IPS DF 4.7 (cell line): Measurements from ENCODE around the gene KANK2.
"Not testable (repeated sequence)": the region's sequence is repeated elsewhere in the genome, so short reads cannot be mapped to it uniquely, and the experiment has no call there.

Source experiments
- DNase-seq: peaks from one replicate; pipeline ENCODE4 v3.0.0-alpha.2; 2013; ENCODE audit warnings: low spot score; ENCODE audit errors: extremely low read depth

KANK2 gene

DNA sequence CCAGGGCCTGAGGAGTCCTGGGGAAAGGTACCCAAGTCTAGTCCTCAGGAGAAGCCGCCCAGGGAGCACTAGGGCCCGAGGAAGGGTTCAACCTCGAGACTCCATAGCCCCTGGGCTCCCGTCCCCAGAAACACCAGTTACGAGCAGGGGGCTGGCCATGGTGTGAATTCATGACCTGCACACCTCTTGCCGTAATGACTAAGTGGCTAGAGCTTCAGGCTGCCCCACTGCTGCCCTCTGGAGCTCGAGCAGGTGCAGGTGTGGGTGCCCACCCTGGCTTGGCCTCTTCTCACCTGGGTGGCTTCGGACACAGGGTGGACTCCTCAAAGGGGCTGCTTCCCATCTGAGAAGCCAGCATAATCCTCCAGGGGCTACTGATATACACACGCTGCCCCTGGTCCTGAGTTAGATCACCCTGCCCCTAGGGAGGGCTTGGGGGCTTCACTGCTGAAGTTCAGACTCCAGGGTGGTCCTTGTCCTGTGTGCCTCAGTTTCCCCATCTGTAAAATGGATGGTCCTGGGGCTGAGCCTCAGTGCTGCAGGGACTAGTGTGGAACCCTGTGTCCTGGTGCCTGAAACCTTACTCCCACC is 55.3 kb downstream of the KANK2 start:
- no peak for DNase-seq

DNA sequence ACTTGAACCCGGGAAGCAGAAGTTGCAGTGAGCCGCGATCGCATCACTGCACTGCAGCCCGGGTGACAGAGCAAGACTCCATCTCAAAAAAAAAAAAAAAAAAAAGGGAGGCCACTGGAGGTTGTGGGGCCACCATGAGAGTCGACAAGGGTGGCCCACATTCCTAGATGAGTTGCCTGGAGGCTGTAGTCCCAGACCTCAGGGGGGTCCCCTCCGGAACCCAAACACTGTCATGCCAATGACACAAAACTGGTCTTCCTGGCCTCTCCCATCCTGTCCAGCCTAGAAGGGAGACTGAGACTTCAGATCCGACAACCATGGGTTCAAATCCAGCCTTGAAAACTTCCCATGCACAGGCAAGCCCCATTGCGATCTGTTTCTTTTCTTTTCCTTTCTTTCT is 56.4 kb downstream of the KANK2 start:
- no peak for DNase-seq

- not testable (repeated sequence) for DNase-seq
Observed at GRCh38 chr19:11140023-11140538, 57.3 kb downstream of the KANK2 start.

DNA sequence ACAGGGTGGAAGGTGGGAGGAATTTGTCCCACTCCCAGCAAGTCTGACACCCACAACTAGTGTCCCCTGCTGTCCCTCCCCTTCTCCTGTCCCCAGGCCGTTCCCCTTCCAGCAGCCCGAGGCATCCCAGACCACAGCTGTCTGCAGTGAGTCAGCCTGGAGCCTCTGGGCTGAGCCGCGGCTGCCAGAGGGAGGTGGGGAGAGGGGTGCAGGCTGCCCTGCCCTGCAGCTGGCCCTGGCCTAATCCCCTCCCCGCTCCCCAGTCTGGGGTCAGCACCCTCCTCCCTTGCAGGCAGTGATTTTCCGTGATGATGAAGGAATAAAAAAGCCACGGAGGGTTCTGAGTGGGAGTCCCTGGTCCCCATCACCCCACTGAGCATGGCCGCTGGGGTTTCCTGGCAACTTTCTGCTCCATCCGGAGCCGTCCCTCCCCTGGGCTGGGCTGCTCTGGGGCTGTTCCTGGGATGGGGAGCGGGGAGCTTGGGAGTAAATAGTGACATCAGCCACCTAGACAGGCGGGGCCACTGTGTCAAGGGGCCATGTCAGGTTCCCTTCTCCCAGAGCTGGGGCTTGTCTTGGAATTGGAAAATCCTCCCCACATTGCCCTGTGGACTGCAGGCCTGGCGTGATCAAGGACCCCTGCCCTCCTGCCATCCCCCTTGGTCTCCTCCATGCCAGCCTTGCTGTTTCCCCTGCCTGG is 58.6 kb downstream of the KANK2 start:
- DNase-seq, result no peak

DNA sequence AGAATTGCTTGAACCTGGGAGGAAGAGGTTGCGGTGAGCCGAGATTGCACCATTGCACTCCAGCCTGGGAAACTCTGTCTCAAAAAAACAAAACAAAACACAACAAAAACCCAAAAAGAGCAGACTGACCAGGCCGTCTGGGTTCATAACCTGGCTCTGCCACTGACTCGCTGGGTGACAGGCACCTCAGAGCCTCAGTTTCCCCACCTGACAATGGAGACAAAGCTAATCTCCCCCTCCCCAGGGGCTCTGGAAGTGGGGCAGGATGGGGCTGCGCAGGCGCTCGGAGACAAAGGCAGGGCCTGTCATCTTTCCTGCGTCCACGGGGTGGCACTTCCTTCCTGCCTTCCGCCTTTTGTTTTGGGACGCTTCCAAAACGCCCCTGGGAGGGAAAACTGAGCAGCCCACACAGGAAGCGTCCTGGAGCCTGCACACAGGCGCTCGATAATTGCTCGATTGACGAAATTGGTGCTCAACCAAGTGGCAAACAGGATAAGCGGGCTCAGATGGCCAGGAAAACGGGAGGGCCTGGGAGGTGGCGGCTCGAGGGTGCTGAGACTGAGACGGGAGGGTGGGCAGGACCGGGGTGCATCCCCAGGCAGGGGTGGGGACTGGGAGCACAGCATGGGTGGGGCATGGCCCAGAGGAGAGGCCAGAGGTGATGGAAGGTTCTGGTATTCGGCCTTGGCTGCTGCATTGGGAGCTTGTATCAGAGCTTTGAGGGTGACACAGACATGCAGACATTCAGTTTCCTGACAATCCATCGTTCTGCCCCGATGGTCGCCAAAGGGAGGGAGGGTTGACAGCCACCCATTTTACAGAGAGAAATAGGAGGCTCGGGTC is 59.6 kb downstream of the KANK2 start:
- no peak for DNase-seq

DNA sequence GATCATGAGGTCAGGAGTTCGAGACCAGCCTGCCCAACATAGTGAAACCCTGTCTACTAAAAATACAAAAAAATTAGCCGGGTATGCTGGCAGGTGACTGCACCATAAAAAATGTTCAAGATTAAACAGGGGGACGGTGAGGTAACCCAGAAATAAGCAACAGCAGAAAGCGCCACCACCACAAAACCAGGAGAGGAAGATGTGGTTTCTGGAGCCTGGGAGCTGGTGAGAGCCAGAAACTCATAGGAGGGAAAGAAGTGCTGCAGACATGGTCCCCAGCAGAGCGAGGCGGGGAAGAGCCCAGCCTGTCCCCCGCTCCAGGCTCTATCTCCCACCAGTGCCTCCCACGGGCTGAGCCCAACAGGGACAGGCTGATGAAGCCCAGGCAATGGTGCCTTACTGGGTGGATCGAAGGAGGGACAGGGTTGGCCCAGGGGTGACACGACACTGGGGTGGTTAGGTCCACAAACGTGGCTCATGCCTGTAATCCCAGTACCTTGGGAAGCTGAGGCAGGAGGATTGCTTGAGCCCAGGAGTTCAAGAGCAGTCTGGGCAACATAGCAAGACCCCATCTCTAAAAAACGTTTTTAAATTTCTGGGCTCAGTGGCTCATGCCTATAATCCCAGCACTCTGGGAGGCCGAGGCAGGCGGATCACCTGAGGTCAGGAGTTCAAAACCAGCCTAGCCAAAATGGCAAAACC is 60.8 kb downstream of the KANK2 start:
- DNase-seq, result no peak

DNA sequence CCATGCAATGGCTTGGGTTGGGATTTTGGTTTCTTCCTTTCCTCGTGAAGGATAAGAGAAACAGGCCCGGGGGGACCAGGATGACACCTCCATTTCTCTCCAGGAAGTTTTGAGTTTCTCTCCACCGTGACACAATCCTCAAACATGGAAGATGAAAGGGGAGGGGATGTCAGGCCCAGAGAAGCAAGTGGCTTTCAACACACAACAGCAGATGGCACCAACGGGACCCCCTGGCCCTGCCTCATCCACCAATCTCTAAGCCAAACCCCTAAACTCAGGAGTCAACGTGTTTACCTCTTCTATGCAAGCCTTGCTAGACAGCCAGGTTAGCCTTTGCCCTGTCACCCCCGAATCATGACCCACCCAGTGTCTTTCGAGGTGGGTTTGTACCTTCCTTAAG is 65.9 kb downstream of the KANK2 start:
- DNase-seq, result no peak

GRCh38 chr19:11130824-11131455 is 66.4 kb downstream of the KANK2 start:
- DNase-seq, result no peak

- no peak for DNase-seq
Observed at GRCh38 chr19:11127905-11128304, 69.4 kb downstream of the KANK2 start.

DNA sequence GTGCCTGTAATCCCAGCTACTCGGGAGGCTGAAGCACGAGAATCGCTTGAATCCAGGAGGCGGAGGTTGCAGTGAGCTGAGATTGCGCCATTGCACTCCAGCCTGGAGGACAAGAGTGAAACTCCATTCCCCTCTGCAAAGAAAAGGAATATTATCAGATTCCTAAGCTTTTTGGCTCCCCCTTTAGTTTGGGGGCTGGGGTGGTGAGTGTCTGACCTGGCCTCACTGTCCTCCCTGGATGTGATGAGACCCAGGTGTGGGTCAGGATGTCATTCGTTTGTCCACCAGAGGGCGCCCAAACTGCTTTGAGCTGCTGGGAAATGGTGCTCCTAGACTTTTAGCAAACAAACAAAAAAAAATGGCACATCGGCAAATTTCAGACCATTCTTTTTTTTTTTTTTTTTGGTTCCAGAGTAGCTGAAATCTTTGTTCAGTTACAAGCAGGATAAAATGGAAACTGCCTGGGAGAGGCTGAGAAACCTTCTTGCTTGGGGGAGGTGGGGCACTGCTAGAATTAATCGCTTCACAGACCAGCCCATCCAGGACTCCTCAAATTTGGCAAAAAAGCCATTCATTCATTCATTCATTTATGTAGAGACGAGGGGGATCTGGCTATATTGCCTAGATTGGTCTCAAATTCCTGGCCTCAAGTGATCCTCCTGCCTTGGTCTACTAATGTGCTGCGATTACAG is 71.2 kb downstream of the KANK2 start:
- no peak for DNase-seq

GRCh38 chr19:11124157-11124556 is 73.2 kb downstream of the KANK2 start:
- not testable (repeated sequence) for DNase-seq

GRCh38 chr19:11123114-11123513 is 74.2 kb downstream of the KANK2 start:
- DNase-seq, result no peak

GRCh38 chr19:11121963-11122362 is 75.4 kb downstream of the KANK2 start:
- DNase-seq, result not testable (repeated sequence)

- DNase-seq, result no peak
Observed at GRCh38 chr19:11116507-11116906, 80.8 kb downstream of the KANK2 start.

DNA sequence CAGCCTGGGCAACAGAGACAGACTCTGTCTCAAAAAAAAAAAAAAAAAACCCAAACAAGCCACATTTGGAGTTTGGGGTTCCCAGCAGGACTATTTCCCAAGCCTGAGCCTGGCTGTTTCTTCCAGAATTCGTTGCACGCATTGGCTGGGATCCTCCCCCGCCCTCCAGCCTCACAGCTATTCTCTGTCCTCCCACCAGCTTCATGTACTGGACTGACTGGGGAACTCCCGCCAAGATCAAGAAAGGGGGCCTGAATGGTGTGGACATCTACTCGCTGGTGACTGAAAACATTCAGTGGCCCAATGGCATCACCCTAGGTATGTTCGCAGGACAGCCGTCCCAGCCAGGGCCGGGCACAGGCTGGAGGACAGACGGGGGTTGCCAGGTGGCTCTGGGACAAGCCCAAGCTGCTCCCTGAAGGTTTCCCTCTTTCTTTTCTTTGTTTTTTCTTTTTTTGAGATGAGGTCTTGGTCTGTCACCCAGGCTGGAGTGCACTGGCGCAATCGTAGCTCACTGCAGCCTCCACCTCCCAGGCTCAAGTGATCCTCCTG is 81.4 kb downstream of the KANK2 start:
- DNase-seq, result no peak

DNA sequence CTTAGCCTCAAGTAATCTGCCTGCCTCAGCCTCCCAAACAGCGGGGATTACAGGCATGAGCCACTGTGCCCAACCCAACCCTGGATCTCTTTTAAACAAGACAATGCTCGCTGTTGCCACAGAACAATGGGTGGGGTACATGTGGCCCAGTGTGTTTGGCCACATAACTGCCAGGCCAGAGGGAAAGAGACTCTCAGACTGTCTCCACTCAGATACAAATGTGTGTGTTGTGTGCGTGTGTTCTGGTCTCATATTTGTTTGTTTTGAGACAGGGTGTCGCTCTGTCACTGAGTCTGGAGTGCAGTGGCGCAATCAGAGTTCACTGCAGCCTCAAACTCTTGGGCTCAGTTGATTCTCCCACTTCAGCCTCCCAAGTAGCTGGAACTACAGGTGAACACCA is 82.3 kb downstream of the KANK2 start:
- no peak for DNase-seq
